NCI-H345 treated with DMSO at 0.1 percent for 48 hours (cell line): Measurements from ENCODE around the gene KRT3.

Source experiments
- DNase-seq: peaks from one replicate; lab custom pipeline; 2025; ENCODE audit not compliant: unreplicated experiment; lab: John Stamatoyannopoulos, UW

The KRT3 gene

DNA sequence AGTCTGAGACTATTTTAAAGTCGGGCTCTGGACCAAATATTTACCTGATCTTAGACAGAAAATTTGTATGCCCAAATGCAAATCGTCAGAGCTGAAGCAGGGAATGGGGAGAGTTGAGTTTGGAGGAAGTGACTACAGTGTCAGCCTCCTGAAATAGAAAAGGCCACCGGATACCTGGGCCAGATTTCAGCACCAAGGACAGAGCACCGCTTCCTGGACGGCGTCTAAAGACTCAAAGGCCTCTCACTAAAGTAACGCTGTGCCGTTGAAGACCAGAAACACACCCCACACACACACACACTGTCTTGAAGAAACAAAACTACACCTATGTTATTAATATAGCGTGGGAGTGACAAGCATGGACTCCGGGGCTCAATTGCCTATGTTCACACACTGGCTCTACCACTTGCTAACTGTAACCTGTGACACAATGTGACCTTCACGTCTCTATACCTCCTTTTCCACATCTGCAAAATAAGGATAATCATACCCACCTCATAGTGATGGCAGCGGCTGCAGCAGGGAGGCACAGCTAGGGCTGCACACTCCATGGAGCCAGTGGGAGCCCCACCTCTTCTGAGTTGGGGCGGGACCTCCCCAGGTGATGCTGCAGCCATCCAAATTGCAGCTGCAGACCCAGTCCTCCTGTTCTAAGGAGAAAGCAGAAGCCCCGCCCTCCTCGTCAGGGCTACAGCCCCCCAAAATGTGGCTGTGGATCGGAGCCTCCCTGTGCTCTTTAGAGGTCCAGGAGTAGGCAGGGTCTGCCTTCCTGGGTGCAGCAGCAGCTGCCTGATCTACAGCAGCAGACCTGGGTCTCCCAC is 54.3 kb downstream of the KRT3 start:
- DNase-seq, result no peak

DNA sequence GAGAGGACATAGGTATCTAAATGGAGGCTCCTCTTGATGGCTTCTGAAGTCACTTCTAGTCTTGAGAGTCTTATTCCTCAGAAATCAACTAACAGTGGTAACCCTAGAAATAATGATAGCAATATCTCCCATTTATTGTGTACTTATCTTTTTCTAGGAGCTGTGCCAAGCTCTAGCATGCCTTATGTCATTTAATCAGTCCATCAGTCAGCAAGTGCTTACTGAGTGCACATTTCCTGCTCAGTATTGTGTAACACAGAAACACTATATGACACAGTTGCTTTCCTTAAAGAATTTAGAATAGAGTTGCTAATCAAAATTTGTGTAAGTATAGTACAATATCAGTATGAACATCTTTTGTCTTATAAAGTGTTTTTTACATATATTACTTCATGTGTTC is 55.3 kb downstream of the KRT3 start:
- DNase-seq, result no peak

DNA sequence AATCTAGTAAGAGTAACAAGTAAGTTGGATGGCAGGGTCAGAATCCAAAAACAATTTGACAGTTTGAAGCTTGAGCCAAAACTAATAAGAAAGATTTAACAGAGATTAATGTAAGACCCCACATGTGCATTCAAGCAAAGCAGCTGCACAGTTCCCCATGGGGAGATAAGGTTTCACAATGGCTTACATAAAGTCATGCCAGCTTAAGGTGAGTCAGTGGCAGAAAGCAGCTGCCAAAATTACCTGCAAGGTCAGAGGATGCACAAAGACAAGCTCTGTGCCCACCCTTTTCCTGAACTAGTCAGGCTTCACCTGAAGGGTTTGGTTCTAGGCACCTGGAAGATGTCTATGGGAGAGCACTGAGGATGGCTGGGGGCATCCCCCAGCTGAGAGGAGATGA is 56.0 kb downstream of the KRT3 start:
- DNase-seq, result no peak
